HG03571 (cell line): ENCODE results near the gene TRIM66.

Experiments
- ATAC-seq: cut with Tn5 transposase; IDR thresholded peaks from one replicate; pipeline ENCODE4 v1.9.1; 2021; ENCODE audit not compliant: unreplicated experiment

Gene TRIM66

DNA sequence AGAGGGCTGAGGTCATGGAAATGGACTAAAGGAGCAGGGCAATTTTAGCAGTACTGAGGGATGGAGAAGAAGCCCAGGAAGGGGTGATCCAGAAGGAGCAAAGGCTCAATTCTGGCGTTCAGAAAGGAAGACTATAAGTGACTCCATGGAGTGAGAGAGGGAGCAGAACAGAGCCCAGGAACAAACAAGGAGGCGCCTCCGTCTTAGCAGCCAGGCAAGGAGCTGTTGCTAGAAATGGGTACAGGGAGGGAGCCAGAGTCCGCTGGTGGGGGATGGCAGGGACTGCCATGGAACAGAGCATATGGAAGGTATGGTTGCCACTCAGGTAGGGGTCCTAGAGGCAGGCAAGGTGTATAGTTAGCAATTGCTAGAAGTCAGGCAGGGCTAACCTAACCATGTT lies 68.0 kb downstream of the TRIM66 start:
- no peak for ATAC-seq

DNA sequence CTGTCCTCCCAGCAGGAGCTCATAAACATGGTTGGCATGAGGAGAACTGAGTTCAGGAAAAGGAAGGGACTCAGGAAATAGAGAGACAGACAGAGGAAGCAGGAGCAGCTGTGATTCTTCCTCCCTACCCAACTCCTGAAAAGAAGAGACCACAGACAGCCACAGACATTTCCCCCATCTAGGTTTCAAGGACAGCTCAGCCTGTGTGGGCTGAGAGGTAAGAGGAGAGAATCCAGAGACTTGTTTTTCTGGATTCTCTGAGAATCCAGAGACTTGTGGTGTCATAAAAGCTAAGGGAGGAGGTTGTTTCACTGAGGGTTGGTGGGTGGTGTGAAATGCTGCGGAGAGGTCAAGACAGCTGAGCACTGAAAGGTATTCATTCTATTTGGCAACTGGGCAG lies 69.4 kb downstream of the TRIM66 start:
- no peak for ATAC-seq

DNA sequence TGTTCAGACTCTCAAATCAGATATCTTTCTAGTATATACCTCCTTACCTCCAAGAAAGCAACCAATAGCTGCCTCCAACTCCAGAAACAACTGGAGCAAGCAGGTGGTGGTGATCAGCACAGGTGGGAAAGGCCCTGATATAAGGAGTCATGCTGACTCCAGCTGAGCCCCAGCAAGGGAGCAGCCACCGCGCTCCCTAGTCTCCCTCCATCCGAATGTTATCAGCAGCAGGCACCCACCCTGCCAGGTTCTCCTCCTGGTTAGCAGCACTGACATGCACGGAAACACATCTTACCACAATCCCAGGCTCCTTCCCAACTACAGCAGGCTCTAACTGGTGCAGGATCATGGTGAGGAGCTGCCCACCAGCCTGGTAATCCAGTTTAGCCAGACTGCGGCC lies 69.9 kb downstream of the TRIM66 start:
- no peak for ATAC-seq

DNA sequence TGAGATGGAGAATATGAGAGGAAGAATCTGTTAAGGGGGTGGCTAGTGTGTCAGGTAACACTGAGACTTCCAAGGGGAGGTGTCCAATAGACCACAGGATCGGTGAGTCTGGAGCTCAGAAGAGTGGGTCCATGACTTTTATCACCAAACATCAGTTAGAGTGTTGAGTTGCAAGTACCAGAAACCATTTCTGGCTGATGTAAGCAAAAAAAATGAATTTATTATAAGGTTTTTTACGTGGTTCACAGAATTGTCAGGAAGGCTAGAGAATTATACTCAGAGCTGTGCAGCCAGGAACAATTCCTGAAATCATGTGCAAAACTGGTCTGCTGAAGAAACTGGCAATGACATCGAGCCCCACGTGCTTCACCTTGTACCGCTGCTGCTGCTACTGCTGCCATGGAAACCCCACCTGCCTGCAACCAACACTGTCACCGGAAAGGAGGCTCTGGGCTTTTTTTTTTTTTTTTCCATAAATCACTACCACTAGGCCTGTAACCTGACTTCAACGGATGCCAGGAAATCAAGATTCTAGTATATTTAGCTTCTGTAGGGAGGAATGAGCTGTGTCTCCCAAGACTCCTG lies 71.8 kb downstream of the TRIM66 start:
- no peak for ATAC-seq

DNA sequence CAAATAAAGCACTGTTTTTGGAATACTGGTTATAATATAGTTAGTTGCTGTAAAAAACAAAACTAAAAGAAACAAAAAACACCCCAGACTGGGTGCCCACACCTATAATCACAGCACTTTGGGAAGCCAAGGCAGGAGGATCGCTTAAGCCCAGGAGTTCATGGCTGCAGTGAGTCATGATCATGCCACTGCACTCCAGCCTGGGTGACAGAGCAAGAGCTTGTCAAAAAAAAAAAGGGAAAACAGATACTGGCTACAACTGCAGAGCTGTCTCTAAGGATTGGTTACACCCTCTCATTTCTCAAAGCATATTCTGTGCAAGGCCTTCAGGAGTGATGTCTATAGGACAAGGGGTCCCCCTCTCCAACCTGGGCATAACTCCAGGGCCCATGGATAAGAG lies 73.8 kb downstream of the TRIM66 start:
- ATAC-seq: no peak

DNA sequence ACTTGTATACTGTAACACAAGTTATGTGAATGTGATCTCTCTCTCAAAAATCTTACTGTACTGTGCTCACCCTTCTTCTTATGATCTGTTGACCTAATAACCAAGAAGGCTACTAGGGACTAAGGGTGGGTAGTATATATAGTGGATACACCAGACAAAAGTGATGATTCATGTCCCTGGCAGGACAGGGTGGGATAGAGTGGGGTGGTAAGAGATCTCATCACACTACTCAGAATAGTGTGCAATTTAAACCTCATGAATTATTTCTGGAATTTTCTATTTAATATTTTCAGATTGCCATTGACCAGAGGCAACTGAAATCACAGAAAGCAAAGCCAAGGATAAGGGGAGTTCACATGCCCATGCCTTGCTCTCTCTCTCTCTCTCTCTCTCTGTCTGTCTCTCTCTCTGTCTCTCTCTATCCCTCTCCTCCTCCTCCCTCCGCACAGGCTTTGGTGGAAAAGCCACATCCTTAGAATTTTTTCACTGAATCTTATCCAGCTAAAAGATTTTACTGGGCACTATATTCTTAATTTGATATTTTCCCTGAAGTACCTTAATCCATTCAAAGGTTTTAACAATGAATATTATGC lies 76.4 kb downstream of the TRIM66 start:
- no peak for ATAC-seq

DNA sequence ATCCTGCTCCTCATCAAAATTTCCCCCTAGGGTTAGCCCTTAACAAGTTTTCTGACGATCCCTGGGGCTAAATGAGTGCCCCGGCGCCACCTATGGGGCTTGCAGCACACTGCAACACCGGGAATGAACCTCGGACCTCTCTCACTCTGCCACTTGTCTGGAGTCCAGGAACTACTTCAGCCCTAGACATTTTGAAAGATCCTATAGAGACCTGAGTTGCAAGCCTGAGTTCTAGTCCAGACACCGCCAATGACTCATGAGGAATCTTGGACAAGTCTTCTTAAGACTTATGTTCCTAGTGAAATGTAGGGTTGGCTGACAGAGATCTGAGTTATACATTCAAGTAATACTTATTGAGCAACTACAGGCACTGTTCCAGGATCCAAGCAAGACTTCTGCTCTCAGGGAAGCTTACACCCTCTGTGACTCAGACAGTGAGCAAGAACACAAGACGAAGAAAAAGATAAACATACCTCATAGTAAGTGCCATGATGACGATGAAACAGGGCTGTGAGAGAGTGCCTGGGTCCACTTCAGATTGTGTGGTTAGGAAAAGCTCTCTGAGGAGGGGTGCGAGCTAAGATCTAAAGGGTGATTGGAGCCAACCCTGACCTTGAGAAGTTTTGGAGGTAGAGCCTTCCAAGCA lies 78.3 kb downstream of the TRIM66 start:
- ATAC-seq: peak; percentile 81

DNA sequence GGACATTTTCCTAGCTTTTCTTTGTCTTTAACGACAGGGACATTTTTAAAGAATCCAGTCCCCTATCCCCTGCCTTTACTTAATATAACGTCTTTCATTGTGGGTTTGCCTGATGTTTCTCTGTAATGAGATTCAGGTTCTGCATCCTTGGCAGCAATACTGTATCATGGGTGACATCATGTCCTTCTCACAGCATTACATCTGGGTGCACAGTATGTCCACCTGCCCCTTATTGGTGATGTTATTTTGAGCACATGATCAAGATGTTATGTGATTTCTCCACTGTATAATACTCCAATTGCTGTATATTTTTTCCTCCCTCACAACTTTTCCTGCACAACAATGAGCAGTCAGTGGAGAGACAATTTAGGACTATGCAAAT lies 78.8 kb downstream of the TRIM66 start:
- no peak for ATAC-seq

DNA sequence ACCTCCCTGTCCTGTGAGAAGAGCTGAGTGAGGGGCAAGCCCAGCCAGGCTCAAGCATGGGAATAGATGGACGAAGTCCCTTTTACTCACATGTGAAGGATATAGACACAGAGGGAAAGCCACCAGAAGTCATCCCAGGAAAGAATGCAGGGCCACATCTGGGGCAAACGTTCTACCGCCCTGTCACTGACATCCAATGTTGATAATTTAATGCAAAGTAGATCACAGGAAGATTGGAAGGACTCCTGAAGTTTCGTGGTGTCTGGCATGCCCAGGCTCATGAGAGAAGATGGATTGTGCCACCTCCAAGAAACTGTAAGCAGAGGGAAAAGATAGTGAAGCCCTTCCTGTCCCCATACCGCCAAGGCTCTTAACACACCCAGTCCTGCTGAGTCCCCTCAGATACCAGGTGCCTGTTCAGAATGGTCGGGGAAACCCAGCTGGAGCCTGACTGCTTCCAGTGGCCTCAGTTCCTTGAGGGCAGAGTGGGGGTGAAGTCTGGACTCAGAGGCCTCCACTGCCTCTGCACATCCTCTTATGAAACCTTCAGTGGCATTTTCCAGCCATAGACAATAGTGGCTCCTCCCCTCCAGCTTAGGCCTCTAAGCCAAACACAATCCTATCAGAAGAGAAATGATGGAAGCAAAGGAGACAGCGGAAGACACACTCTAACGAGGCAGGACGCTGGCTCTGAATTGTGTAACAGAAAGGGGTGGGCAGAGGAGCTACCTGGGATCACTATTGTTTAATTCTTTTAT lies 80.9 kb downstream of the TRIM66 start:
- ATAC-seq: no peak

DNA sequence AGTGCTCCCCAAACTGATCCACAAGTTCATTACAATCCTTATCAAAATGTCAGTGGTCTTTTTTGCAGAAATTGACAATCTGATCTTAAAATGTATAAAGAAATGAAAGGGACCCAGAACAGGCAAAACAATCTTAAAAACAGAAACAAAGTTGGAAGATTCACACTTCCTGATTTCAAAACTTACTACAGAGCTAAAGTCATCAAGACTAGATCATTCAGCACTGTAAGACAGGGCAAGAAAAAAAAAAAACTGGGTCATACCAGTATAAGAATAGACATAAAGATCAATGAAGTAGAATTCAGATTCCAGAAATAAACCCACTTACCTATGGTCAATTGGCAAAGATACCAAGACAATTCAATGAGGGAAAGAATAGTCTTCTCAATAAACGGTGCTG lies 84.0 kb downstream of the TRIM66 start:
- ATAC-seq: no peak

DNA sequence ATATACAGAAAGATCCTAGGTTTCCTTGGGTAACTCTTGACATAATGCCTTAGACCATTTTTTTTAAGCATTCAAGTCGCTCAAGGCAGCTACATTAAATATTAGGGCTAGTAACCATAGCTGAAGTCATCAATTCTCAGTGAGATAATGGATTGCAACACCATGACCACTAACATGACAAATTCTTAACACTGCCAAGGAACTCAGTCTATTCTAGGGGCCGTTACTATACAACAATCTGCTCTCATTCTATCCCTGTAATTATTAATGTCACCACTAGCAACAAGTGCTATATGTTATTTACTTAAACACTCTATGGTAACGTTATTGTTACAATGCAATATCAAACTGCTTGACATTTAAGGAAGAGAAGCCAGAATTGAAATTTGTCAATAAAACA lies 85.3 kb downstream of the TRIM66 start:
- no peak for ATAC-seq

DNA sequence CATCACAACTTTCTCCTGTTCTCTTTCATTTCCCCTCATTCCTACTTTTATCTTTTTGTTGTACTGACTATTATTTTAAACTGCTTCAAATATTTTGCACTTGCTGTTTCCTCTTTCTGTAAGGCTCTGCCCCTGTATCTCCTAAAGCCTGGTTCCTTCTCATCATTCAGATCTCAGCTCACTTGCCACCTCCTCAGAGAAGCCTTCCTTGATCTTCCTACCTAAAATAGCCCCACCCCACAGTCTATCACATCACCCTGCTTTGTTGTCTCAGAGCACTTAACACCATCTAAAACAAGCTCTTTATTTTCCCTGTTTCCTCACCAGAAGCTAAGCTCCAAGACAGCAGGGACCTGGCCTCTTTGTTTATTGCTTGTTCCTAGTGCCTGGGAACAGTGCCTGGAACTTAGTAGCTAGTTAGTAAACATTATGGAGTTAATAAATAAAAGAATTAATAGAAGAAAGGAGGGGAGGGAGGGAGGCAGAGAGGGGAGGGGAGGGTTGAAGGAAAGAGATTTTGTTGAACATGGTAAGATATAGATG lies 85.9 kb downstream of the TRIM66 start:
- ATAC-seq: no peak

DNA sequence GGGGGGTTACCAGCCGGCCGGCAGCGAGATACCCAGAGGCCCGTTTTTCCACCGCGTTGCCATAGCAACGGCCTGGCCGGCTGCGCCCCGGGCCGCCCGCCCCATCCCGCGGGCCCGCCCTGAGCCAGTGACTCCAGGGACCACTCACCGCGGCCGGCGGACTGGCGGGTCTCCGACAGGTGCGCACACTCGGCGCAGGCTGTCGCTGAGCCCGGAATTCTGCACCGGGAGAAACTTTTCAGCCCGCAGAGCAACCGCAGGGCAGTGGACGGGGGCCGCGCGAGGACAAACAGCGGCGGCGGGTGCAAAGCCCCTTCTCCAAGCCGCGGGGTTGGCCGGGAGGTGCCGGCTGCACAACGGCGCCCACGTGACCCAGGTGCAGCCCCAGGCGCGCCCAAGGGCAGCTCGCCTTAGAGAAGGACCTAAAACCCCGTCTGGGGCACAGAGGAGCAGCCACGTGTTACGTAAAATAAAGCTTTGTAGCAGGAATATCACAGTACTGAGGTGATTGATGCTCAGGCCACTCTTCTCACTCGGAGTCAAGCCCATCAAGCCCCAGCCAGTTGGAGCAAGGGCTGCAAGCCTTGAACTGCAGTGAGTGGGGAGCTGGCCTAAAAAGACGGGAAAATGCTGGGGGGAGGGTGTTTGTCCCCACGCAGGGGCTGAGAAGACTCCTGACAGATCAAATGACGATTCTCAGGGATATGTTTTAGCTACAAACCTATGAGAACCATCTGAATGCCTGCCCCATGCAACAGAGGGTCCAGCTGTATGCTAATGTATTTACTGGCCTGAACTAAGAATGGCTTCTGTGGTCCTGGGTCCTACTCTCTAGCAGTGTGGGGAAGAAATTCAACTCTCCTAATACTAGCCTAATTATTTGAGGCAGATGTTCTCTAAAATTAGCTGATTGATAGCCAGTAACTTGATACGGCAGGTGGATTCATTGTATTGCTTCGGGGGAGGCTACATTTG lies 88.2 kb downstream of the TRIM66 start, which contains the start of gene STK33:
TSS of gene STK33 (minus strand) at position 294 of the 975 bp plus-strand sequence. CDS start 119,323 bp downstream, outside the sequence.
- peak; percentile 87 for ATAC-seq

DNA sequence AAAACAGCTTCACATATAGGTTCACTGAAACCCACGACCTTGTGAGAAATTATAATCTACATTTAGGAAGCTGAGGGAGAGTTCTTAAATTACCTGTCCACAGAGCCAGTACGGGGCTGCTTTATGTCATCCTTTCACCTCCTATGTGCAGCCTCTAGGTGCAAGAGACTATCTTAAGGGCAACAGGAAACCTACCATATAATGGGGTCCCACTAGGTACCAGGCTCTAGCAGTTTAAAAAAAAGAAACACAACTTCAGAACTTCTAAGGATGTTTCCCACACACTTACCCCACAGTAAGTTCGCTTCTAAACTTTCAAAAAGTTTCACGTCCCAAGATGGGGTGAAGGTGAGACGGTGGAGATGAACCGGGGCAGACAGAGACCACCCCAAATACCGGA lies 89.0 kb downstream of the TRIM66 start:
- peak; percentile 18 for ATAC-seq

DNA sequence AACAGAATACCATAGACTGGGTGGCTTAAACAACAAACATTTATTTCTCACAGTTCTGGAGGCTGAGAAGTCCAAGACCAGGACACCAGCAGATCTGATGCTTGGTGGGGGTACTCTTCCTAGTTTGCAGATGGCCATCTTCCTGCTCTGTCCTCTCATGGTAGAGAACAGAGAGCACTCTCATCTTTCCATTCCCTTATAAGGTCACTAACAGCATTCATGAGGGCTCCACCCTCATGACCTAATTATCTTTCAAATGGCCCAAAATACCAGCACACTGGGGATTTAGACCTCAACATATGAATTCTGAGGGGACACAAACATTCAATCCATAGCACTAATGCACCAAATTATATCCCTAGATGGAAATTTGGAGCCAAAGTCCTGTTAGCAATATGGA lies 94.5 kb downstream of the TRIM66 start:
- no peak for ATAC-seq

DNA sequence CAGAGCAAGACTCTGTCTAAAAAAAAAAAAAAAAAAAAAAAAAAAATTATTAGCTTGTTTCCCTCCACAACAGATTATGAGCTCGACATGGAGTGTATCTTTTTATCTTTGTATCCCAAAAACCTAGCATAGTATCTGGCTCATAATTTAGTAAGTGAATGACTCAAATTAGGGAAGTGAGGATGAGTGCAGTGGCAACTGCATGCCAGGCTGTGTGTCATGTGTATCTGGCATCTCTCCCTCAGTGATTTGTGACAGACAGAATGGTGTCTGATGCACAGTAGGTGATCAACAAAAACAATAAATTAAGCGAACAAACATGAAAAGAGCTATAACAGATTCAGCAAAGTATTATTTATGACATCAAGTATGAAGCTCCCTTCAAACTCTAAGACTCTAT lies 95.7 kb downstream of the TRIM66 start:
- no peak for ATAC-seq

DNA sequence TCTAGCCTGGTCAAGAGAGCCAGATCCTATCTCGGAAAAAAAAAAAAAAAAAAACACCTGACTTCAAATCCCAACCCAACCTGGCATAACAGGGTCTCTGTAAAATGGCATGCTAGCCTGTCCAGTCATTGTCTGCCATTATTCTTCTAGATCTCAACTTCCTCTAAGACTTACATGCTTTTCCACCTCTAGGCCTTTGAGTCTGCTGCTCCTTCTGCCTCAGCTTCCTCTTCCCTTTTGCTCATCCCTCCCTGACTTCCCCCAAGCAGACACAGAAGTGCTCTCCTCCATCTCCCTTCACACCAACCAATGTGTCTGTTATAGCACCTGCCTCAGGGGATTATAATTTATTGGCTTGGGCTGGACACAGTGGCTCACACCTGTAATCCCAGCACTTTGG lies 96.3 kb downstream of the TRIM66 start:
- ATAC-seq: no peak

DNA sequence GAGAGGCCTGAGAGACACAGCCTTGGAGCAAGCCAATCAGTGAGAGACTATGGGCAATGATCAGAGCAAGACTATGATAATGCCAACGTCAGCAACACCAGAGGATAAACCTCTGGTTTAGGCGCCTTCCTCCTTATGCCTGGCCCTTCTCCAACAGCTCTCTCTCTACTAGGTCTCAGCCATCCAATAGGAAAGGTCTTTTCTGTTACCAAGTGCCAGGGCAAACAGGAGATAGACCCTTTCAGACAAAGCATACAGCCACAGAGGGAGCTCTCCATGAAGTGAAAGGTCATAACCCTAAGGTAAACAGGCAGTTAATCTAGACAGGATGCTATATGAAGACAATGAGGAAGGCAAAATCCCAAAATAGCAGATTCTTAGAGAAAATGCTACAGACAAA lies 98.0 kb downstream of the TRIM66 start:
- no peak for ATAC-seq

DNA sequence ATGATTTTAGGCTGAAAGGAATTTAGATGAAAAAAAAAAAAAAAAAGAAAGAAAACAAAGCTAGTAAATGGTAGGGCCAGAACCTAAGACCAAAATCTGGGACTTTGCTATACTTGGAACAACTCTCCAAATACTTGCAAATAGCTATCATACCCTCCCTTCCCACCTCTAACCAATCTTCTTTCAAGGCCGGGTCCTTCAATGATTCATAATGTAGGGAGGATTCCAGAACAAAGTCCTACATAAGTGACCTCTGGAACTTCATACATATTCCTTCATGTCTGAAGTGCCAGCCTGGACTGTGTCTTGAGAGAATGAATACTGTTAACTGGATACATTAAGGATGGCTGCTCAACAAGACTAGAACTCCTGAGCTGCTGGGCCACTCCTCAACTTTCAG lies 98.4 kb downstream of the TRIM66 start:
- ATAC-seq: no peak

DNA sequence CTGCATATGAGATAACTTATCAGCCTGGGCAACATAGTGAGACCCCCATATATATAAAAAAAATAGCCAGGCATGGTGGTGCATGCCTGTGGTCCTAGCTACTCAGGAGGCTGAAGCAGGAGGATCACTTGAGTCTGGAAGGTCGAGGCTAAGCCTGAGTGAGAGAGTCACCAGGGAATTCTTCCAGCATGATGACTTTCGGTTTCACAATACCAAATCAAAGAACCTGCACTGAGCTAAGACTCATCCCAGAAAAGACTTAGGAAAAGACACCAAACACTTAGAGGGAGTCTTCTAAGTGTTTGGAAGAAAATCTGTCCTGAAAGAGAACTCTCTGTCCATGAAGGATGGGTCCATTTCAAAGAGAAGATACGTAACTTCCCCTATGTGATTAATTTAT lies 101.2 kb downstream of the TRIM66 start:
- ATAC-seq: no peak
